ENCODE measurements around the gene SLC4A2. TPM values are rescaled to one million over a fixed set of nuclear protein-coding genes. Genes with fewer than 3 reads are reported as not detected.
A peak's percentile ranks its signal among the peaks of the same experiment; 100 is the strongest.

SLC4A2 gene
- total and polyA plus RNA-seq, 3 experiments from 2014 or later: 25.5 to 121 (median 119) TPM

DNA sequence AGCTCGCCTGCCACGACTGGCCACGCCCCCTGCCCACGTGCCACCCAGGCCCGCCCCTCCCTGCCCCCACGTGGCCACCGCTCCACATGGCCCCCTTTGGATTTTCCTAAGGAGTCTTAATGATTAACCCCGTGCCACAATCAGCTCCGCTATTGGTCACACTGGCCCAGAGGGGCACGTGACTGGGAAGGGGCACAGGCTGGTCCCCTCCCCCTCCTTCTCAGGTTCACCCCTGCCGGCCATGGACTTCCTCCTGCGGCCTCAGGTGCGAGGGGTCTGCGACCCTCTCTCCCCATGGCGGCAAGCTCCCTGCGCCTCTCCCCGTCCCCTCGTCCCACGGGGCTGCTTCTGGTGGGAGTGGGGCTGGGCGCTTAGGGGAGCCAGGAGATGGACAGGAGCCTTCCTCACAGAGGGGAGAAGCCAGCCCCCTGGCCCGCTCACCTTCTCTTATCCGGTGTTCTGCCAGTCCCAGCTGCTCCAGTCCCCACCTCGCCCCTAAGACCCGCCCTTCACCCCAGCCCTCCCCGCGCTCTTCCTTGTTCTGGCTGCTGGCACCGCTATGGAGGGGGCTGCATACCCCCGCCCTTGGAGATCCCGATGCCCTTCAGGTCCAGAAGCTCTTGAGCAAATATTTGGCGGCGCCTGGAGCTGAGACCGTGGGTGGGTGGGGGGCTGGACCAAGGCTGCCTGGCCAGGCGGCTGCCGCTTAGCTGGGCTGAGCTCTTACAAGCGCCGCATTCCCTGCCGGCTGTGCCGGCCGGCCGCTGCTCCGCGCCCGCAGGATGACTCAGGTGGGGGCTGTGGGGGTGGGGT, 3.2 kb downstream of the SLC4A2 start:
- Histone ChIP-seq H3K4me3 (ENCODE audit: low read length) (no peak overlapping the region), H3K9me3 (ENCODE audit: low read length) (no peaks in the 10 kb centered on the region), H3K27me3 (ENCODE audit: insufficient read depth, low read length, poor library complexity, severe bottlenecking) (no peaks in the 10 kb centered on the region), H3K27ac (ENCODE audit: low read depth, low read length) (peak overlapping the region; percentile 91), H3K4me1 (ENCODE audit: insufficient read depth, low read length) (peaks cover 27% of the 10 kb centered on the region), H3K36me3 (ENCODE audit: insufficient read depth, low read length) (peaks cover 11% of the 10 kb centered on the region)
- no peak overlapping the region for H3K4me3 Mint-ChIP-seq
- CTCF ChIA-PET: interaction anchor here (3.8 kb wide), 1 partner anchor 48 kb away, joined by 19 read pairs; no protein-coding TSS in a partner anchor
- no peak for DNase-seq
- no peaks in the 10 kb centered on the region for H3K27me3 Mint-ChIP-seq
- peaks cover 0 to 41% (median 0%) of the 10 kb centered on the region in 3 donors for H3K36me3 Mint-ChIP-seq
- H3K27ac Mint-ChIP-seq: no peak overlapping the region
- no peaks in the 10 kb centered on the region for H3K9me3 Mint-ChIP-seq
- POLR2A ChIA-PET: interaction anchor here (0.6 kb wide), 1 partner anchor 44 kb away, joined by 3 read pairs; no protein-coding TSS in a partner anchor
- peaks cover 17 to 36% (median 27%) of the 10 kb centered on the region in 3 donors for H3K4me1 Mint-ChIP-seq

DNA sequence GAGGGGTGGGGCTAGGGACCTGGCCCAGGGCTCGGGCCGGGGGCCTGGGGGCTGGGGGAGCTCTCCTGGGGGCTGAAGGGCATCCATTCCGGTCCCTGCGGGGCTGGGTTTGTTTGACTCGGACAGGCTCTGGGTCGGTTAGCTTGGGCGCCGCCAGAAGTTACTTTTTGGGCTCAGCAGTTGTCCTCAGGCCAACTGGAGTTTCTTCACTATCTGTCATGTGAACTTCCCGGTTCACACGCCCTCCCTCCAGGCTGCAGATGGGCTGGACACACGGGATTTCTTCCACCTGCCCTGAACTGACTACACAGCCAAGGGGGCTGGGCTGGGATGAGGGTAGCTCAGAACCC, 3.8 kb downstream of the SLC4A2 start:
- Mint-ChIP-seq H3K36me3 (peaks cover 0 to 45% (median 0%) of the 10 kb centered on the region in 3 donors), H3K9me3 (no peaks in the 10 kb centered on the region), H3K4me3 (peak overlapping the region in 2 of 7 donors; percentile 37 to 56), H3K27ac (no peak overlapping the region), H3K4me1 (peaks cover 17 to 32% (median 26%) of the 10 kb centered on the region in 3 donors), H3K27me3 (no peaks in the 10 kb centered on the region)
- Histone ChIP-seq H3K9me3 (ENCODE audit: low read length) (no peaks in the 10 kb centered on the region), H3K4me3 (ENCODE audit: low read length) (no peak overlapping the region), H3K4me1 (ENCODE audit: insufficient read depth, low read length) (peaks cover 26% of the 10 kb centered on the region), H3K36me3 (ENCODE audit: insufficient read depth, low read length) (peaks cover 11% of the 10 kb centered on the region), H3K27ac (ENCODE audit: low read depth, low read length) (no peak overlapping the region), H3K27me3 (ENCODE audit: insufficient read depth, low read length, poor library complexity, severe bottlenecking) (no peaks in the 10 kb centered on the region)
- ChIA-PET POLR2A (no interaction called here), CTCF (interaction anchor here (3.8 kb wide), 1 partner anchor 47 kb away, joined by 19 read pairs; no protein-coding TSS in a partner anchor)
- no peak for DNase-seq

DNA sequence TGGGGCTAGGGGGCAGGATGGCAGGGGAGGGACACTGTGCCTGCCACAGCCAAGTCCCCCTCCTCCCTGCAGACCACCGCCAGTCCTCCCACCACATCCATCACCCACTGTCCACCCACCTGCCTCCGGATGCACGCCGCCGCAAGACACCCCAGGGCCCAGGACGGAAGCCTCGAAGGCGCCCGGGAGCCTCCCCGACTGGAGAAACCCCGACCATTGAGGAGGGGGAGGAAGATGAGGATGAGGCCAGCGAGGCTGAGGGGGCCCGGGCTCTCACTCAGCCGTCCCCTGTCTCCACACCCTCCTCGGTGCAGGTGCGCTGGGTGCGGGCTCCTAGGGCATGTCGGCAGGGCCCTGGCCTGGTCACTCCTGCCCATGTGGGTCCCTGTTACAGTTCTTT, 5.1 kb downstream of the SLC4A2 start:
- POLR2A ChIA-PET: no interaction called here
- CTCF ChIA-PET: no interaction called here
- H3K4me1 ChIP-seq (ENCODE audit: insufficient read depth, low read length): peaks cover 15% of the 10 kb centered on the region

DNA sequence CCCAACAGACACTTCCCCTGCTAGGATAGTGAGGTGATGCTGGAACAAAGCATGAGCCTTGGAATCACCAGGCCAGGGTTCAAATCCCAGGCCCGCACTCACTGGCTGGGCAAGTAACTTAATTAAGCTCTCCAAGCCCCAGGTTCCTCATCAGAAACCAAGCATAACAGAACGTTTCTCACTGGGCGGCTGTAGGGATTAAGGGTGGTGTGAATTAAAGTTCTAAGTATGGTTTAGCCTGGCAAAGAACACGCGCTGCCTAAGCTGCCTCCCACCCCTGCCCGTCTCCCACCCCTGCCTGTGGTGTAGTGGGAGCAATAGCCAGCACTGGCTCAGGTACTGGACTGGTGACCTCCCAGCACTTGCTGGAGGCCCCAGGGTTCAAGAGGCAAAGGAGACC, 5.6 kb downstream of the SLC4A2 start:
- no peak overlapping the region for H3K4me3 ChIP-seq (ENCODE audit: low read length)
- peaks cover 15% of the 10 kb centered on the region for H3K4me1 ChIP-seq (ENCODE audit: insufficient read depth, low read length)
- H3K27ac ChIP-seq (ENCODE audit: low read depth, low read length): no peak overlapping the region
- H3K36me3 Mint-ChIP-seq: peaks cover 3 to 54% (median 4%) of the 10 kb centered on the region in 3 donors
- H3K9me3 Mint-ChIP-seq: no peaks in the 10 kb centered on the region
- peaks cover 10 to 22% (median 17%) of the 10 kb centered on the region in 3 donors for H3K4me1 Mint-ChIP-seq
- H3K36me3 ChIP-seq (ENCODE audit: insufficient read depth, low read length): peaks cover 11% of the 10 kb centered on the region
- ChIA-PET POLR2A (no interaction called here), CTCF (no interaction called here)
- H3K27me3 ChIP-seq (ENCODE audit: insufficient read depth, low read length, poor library complexity, severe bottlenecking): no peaks in the 10 kb centered on the region
- no peak overlapping the region for H3K4me3 Mint-ChIP-seq
- H3K27ac Mint-ChIP-seq: no peak overlapping the region
- H3K9me3 ChIP-seq (ENCODE audit: low read length): no peaks in the 10 kb centered on the region
- H3K27me3 Mint-ChIP-seq: no peaks in the 10 kb centered on the region
- DNase-seq: no peak

More for the DNA sequence above, 5.1 kb downstream of the SLC4A2 start:
- H3K27me3 ChIP-seq (ENCODE audit: insufficient read depth, low read length, poor library complexity, severe bottlenecking): no peaks in the 10 kb centered on the region
- Mint-ChIP-seq H3K4me1 (peaks cover 10 to 22% (median 17%) of the 10 kb centered on the region in 3 donors), H3K27me3 (no peaks in the 10 kb centered on the region), H3K27ac (peak overlapping the region in 1 of 8 donors; percentile 10), H3K36me3 (peaks cover 3 to 48% (median 4%) of the 10 kb centered on the region in 3 donors), H3K9me3 (no peaks in the 10 kb centered on the region), H3K4me3 (no peak overlapping the region)
- H3K36me3 ChIP-seq (ENCODE audit: insufficient read depth, low read length): peaks cover 11% of the 10 kb centered on the region
- no peaks in the 10 kb centered on the region for H3K9me3 ChIP-seq (ENCODE audit: low read length)
- no peak overlapping the region for H3K4me3 ChIP-seq (ENCODE audit: low read length)
- no peak for DNase-seq
- no peak overlapping the region for H3K27ac ChIP-seq (ENCODE audit: low read depth, low read length)

DNA sequence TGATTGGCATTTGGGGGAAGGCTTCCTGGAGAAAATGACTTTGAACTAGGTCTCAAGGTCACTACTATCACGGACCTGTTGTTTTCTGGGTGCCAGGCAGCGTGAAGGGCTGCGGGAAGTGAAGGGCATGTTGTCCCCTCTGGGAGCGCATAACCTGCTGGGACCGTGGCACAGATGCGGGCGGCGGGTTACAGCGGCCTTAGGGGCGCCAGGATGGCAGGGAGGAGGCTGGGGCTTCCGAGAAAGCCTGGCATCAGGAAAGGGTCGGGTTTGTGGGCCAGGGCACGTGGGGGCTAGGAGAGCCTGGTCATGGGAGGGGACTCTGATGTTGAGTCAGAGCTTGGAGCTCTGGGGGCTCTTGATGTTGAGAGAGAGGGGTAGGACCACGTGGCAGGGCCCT, 6.1 kb downstream of the SLC4A2 start:
- Histone ChIP-seq H3K4me1 (ENCODE audit: insufficient read depth, low read length) (peaks cover 10% of the 10 kb centered on the region), H3K27ac (ENCODE audit: low read depth, low read length) (no peak overlapping the region), H3K36me3 (ENCODE audit: insufficient read depth, low read length) (peaks cover 11% of the 10 kb centered on the region), H3K9me3 (ENCODE audit: low read length) (no peaks in the 10 kb centered on the region), H3K4me3 (ENCODE audit: low read length) (no peak overlapping the region), H3K27me3 (ENCODE audit: insufficient read depth, low read length, poor library complexity, severe bottlenecking) (no peaks in the 10 kb centered on the region)
- CTCF ChIA-PET: no interaction called here
- Mint-ChIP-seq H3K27me3 (no peaks in the 10 kb centered on the region), H3K36me3 (peaks cover 3 to 59% (median 4%) of the 10 kb centered on the region in 3 donors), H3K27ac (peak overlapping the region in 3 of 8 donors; percentile 17 to 84 (median 77)), H3K4me1 (peaks cover 7 to 16% (median 13%) of the 10 kb centered on the region in 3 donors), H3K4me3 (no peak overlapping the region), H3K9me3 (no peaks in the 10 kb centered on the region)
- DNase-seq: no peak
- POLR2A ChIA-PET: no interaction called here

DNA sequence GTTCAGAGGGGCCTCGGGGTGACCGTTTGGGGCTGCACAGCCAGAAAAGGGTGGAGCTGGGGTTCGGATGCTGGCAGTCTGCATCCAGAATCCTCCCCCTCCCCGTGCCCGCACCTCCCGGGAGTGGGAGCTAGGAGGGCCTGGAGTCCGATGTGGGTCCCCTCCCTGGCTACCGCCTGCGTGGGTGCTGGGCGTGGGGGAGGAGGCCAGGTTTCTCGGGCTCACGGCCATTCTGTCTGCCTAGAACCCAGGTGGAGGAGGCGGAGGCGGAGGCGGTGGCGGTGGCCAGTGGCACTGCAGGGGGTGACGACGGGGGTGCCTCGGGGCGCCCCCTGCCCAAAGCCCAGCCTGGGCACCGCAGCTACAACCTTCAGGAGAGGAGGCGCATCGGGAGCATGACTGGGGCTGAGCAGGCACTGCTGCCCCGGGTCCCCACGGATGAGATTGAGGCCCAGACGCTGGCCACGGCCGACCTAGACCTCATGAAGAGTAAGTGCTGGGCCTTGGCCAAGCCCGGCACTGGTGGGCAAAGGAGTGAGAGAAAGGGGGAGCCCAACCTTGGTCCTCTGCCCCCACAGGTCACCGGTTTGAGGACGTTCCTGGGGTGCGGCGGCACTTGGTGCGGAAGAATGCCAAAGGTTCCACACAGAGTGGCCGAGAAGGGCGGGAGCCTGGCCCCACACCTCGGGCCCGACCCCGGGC, 7.0 kb downstream of the SLC4A2 start:
- H3K36me3 ChIP-seq (ENCODE audit: insufficient read depth, low read length): peaks cover 11% of the 10 kb centered on the region
- no peaks in the 10 kb centered on the region for H3K9me3 Mint-ChIP-seq
- H3K36me3 Mint-ChIP-seq: peaks cover 3 to 66% (median 4%) of the 10 kb centered on the region in 3 donors
- no peak for DNase-seq
- H3K27me3 ChIP-seq (ENCODE audit: insufficient read depth, low read length, poor library complexity, severe bottlenecking): no peaks in the 10 kb centered on the region
- no peak overlapping the region for H3K4me3 Mint-ChIP-seq
- ChIA-PET POLR2A (interaction anchor here (0.8 kb wide), 1 partner anchor 17 kb away, joined by 3 read pairs; the partner anchor contains the start of gene TMUB1), CTCF (no interaction called here)
- H3K27ac ChIP-seq (ENCODE audit: low read depth, low read length): no peak overlapping the region
- no peak overlapping the region for H3K4me3 ChIP-seq (ENCODE audit: low read length)
- H3K4me1 ChIP-seq (ENCODE audit: insufficient read depth, low read length): peaks cover under 1% of the 10 kb centered on the region
- no peaks in the 10 kb centered on the region for H3K27me3 Mint-ChIP-seq
- no peaks in the 10 kb centered on the region for H3K9me3 ChIP-seq (ENCODE audit: low read length)
- peak overlapping the region in 1 of 8 donors; percentile 57 for H3K27ac Mint-ChIP-seq
- H3K4me1 Mint-ChIP-seq: peaks cover 1 to 7% (median 5%) of the 10 kb centered on the region in 3 donors

DNA sequence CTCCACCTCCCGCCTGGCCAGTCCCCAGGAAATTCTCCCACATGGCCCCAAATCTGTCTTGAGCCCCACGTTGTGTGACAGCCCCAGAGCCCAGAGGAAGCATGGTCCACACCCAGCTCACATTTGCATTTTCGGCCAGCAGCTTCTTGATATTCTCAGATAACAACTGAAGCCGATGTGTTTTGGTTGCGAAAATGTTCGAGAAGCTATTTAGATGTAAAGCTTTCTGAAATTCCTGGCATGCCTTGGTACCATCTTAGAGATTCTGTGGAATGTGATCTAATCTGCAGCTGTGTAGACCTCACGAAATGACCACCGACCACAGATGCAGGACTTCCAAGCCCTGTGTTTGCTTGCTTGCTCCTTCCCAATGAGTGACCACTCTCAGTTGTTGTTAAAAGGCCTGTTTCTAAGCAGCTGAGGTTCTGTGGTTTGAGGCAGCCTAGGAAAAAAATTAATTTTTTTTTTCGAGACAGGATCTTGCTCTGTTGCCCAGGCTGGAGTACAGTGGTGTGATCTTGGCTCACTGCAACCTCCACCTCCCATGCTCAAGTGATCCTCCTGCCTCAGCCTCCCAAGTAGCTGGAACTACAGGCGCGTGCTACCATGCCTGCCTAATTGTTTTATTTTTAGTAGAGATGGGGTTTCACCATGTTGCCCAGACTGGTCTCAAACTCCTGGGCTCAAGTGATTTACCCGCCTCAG, 8.8 kb downstream of the SLC4A2 start:
- no peak overlapping the region for H3K27ac ChIP-seq (ENCODE audit: low read depth, low read length)
- ChIA-PET POLR2A (interaction anchor here (0.7 kb wide), 1 partner anchor 134 kb away, joined by 6 read pairs; no protein-coding TSS in a partner anchor), CTCF (interaction anchor here (0.9 to 2.9 kb wide), 3 partner anchors 10 to 54 kb away, joined by 3 to 9 read pairs (median 3); no protein-coding TSS in a partner anchor)
- H3K9me3 ChIP-seq (ENCODE audit: low read length): no peaks in the 10 kb centered on the region
- H3K27me3 Mint-ChIP-seq: no peaks in the 10 kb centered on the region
- H3K36me3 ChIP-seq (ENCODE audit: insufficient read depth, low read length): peaks cover 11% of the 10 kb centered on the region
- H3K9me3 Mint-ChIP-seq: no peaks in the 10 kb centered on the region
- H3K36me3 Mint-ChIP-seq: peaks cover 3 to 71% (median 4%) of the 10 kb centered on the region in 3 donors
- H3K27ac Mint-ChIP-seq: no peak overlapping the region
- no peaks in the 10 kb centered on the region for H3K27me3 ChIP-seq (ENCODE audit: insufficient read depth, low read length, poor library complexity, severe bottlenecking)
- H3K4me3 Mint-ChIP-seq: no peak overlapping the region
- H3K4me1 Mint-ChIP-seq: no peaks in the 10 kb centered on the region
- DNase-seq: no peak
- H3K4me3 ChIP-seq (ENCODE audit: low read length): no peak overlapping the region
- no peaks in the 10 kb centered on the region for H3K4me1 ChIP-seq (ENCODE audit: insufficient read depth, low read length)

Measured in CD8-positive, alpha-beta memory T cell (primary cell).